ENCODE measurements around the gene SH2D3C. TPM values are rescaled to one million over a fixed set of nuclear protein-coding genes. Genes with fewer than 3 reads are reported as not detected.

The SH2D3C gene
- total and polyA plus RNA-seq, 10 of the 15 experiments (the other 5 are each of a cell fraction or from before 2014, with no cell fraction given), result 1.2 to 23.5 (median 16.2) TPM

DNA sequence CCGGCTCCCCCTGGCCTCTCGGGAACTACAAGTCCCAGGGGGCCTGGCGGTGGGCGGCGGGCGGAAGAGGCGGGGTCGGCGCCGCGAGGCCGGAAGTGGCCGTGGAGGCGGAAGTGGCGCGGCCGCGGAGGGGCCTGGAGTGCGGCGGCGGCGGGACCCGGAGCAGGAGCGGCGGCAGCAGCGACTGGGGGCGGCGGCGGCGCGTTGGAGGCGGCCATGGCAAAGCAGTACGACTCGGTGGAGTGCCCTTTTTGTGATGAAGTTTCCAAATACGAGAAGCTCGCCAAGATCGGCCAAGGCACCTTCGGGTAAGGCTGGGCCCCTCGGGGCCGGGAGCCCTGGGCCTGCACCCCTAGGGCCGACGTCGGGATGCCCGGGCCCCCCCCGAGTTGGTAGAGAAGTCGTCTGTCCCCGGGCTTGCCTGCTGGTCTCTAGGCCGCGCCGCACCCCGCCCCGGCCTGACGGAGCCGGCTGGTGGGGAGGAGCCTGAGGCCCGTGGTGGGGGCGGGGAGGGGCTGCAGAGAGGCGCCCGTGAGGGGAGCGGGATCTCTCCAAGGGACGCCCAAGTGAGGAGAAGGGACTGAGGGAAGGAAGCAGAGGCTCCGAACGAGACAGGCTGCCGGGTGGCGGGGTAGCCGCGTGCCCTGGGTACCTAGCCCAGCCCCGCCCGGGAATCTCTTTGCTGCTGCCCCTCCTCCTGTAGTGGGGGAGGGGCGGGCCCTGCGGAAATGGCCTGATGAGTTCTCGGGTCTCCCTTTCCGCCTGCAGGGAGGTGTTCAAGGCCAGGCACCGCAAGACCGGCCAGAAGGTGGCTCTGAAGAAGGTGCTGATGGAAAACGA is 7.7 kb upstream of the SH2D3C start, which contains the start of gene CDK9 (continued):
- TF ChIP-seq, protein P1, sequence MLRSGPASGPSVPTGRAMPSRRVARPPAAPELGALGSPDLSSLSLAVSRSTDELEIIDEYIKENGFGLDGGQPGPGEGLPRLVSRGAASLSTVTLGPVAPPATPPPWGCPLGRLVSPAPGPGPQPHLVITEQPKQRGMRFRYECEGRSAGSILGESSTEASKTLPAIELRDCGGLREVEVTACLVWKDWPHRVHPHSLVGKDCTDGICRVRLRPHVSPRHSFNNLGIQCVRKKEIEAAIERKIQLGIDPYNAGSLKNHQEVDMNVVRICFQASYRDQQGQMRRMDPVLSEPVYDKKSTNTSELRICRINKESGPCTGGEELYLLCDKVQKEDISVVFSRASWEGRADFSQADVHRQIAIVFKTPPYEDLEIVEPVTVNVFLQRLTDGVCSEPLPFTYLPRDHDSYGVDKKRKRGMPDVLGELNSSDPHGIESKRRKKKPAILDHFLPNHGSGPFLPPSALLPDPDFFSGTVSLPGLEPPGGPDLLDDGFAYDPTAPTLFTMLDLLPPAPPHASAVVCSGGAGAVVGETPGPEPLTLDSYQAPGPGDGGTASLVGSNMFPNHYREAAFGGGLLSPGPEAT (IDR thresholded peaks at IDR 0.05; ENCODE audit: low read depth), result 0 out of 2 replicates have a peak, but pooled peaks have one; percentile 37
- TF ChIP-seq JUNB (IDR thresholded peaks at IDR 0.05) (no peak), SMC3 (IDR thresholded peaks at IDR 0.05; ENCODE audit: borderline replicate concordance, low read length) (peak; percentile 26; the same call in 1 of the 2 replicates), STAT1 (conservative IDR thresholded peaks at IDR 0.05) (0 out of 2 replicates have a peak, but pooled peaks have one; percentile 28), FOXM1 (IDR thresholded peaks at IDR 0.05; ENCODE audit: low read depth, low read length) (no peak), CREB1 (IDR thresholded peaks at IDR 0.05; ENCODE audit: low read depth) (no peak), GABPA (IDR thresholded peaks at IDR 0.05; ENCODE audit: low read depth) (no peak), ATF7 (IDR thresholded peaks at IDR 0.05; ENCODE audit: low read depth) (peak; percentile 18; the same call in 1 of the 2 replicates), ZZZ3 (IDR thresholded peaks at IDR 0.05; ENCODE audit: control insufficient read depth, insufficient read length, low read depth) (no peak), STAT3 (IDR thresholded peaks at IDR 0.05; ENCODE audit: low read depth, low read length) (no peak)
- TF ChIP-seq, protein P2, sequence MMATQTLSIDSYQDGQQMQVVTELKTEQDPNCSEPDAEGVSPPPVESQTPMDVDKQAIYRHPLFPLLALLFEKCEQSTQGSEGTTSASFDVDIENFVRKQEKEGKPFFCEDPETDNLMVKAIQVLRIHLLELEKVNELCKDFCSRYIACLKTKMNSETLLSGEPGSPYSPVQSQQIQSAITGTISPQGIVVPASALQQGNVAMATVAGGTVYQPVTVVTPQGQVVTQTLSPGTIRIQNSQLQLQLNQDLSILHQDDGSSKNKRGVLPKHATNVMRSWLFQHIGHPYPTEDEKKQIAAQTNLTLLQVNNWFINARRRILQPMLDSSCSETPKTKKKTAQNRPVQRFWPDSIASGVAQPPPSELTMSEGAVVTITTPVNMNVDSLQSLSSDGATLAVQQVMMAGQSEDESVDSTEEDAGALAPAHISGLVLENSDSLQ (IDR thresholded peaks at IDR 0.05), result 0 out of 2 replicates have a peak, but pooled peaks have one; percentile 26
- TF ChIP-seq, protein P3, sequence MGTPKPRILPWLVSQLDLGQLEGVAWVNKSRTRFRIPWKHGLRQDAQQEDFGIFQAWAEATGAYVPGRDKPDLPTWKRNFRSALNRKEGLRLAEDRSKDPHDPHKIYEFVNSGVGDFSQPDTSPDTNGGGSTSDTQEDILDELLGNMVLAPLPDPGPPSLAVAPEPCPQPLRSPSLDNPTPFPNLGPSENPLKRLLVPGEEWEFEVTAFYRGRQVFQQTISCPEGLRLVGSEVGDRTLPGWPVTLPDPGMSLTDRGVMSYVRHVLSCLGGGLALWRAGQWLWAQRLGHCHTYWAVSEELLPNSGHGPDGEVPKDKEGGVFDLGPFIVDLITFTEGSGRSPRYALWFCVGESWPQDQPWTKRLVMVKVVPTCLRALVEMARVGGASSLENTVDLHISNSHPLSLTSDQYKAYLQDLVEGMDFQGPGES (IDR thresholded peaks at IDR 0.05), result no peak
- TF ChIP-seq, protein P4, sequence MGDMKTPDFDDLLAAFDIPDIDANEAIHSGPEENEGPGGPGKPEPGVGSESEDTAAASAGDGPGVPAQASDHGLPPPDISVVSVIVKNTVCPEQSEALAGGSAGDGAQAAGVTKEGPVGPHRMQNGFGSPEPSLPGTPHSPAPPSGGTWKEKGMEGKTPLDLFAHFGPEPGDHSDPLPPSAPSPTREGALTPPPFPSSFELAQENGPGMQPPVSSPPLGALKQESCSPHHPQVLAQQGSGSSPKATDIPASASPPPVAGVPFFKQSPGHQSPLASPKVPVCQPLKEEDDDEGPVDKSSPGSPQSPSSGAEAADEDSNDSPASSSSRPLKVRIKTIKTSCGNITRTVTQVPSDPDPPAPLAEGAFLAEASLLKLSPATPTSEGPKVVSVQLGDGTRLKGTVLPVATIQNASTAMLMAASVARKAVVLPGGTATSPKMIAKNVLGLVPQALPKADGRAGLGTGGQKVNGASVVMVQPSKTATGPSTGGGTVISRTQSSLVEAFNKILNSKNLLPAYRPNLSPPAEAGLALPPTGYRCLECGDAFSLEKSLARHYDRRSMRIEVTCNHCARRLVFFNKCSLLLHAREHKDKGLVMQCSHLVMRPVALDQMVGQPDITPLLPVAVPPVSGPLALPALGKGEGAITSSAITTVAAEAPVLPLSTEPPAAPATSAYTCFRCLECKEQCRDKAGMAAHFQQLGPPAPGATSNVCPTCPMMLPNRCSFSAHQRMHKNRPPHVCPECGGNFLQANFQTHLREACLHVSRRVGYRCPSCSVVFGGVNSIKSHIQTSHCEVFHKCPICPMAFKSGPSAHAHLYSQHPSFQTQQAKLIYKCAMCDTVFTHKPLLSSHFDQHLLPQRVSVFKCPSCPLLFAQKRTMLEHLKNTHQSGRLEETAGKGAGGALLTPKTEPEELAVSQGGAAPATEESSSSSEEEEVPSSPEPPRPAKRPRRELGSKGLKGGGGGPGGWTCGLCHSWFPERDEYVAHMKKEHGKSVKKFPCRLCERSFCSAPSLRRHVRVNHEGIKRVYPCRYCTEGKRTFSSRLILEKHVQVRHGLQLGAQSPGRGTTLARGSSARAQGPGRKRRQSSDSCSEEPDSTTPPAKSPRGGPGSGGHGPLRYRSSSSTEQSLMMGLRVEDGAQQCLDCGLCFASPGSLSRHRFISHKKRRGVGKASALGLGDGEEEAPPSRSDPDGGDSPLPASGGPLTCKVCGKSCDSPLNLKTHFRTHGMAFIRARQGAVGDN (IDR thresholded peaks at IDR 0.05), result 0 out of 2 replicates have a peak, but pooled peaks have one; percentile 17
- TF ChIP-seq, protein P5, sequence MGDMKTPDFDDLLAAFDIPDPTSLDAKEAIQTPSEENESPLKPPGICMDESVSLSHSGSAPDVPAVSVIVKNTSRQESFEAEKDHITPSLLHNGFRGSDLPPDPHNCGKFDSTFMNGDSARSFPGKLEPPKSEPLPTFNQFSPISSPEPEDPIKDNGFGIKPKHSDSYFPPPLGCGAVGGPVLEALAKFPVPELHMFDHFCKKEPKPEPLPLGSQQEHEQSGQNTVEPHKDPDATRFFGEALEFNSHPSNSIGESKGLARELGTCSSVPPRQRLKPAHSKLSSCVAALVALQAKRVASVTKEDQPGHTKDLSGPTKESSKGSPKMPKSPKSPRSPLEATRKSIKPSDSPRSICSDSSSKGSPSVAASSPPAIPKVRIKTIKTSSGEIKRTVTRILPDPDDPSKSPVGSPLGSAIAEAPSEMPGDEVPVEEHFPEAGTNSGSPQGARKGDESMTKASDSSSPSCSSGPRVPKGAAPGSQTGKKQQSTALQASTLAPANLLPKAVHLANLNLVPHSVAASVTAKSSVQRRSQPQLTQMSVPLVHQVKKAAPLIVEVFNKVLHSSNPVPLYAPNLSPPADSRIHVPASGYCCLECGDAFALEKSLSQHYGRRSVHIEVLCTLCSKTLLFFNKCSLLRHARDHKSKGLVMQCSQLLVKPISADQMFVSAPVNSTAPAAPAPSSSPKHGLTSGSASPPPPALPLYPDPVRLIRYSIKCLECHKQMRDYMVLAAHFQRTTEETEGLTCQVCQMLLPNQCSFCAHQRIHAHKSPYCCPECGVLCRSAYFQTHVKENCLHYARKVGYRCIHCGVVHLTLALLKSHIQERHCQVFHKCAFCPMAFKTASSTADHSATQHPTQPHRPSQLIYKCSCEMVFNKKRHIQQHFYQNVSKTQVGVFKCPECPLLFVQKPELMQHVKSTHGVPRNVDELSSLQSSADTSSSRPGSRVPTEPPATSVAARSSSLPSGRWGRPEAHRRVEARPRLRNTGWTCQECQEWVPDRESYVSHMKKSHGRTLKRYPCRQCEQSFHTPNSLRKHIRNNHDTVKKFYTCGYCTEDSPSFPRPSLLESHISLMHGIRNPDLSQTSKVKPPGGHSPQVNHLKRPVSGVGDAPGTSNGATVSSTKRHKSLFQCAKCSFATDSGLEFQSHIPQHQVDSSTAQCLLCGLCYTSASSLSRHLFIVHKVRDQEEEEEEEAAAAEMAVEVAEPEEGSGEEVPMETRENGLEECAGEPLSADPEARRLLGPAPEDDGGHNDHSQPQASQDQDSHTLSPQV (IDR thresholded peaks at IDR 0.05), result 0 out of 2 replicates have a peak, but pooled peaks have one; percentile 40
- TF ChIP-seq, protein P6, sequence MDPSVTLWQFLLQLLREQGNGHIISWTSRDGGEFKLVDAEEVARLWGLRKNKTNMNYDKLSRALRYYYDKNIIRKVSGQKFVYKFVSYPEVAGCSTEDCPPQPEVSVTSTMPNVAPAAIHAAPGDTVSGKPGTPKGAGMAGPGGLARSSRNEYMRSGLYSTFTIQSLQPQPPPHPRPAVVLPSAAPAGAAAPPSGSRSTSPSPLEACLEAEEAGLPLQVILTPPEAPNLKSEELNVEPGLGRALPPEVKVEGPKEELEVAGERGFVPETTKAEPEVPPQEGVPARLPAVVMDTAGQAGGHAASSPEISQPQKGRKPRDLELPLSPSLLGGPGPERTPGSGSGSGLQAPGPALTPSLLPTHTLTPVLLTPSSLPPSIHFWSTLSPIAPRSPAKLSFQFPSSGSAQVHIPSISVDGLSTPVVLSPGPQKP (IDR thresholded peaks at IDR 0.05; ENCODE audit: low read depth, low read length), result 0 out of 2 replicates have a peak, but pooled peaks have one; percentile 76

Data from GM12878 (cell line).